IPS DF 4.7 (cell line): ENCODE results near the gene ATXN1.
"Not testable (repeated sequence)": the region's sequence is repeated elsewhere in the genome, so short reads cannot be mapped to it uniquely, and the experiment has no call there.

Experiments used
- DNase-seq: peaks from one replicate; pipeline ENCODE4 v3.0.0-alpha.2; 2013; ENCODE audit warnings: low spot score; ENCODE audit errors: extremely low read depth

The ATXN1 gene

GRCh38 chr6:16540804-16541752 is 220.2 kb downstream of the ATXN1 start:
- no peak for DNase-seq

GRCh38 chr6:16540383-16540782 is 220.9 kb downstream of the ATXN1 start:
- DNase-seq = not testable (repeated sequence)

GRCh38 chr6:16539086-16539931 is 222.0 kb downstream of the ATXN1 start:
- no peak for DNase-seq

GRCh38 chr6:16535564-16535963 is 225.7 kb downstream of the ATXN1 start:
- DNase-seq = no peak

- no peak for DNase-seq
These were observed 227.5 kb downstream of the ATXN1 start for GRCh38 chr6:16533721-16534136.

- DNase-seq = no peak
These were observed 228.1 kb downstream of the ATXN1 start for GRCh38 chr6:16533210-16533609.

- no peak for DNase-seq
These were observed 233.6 kb downstream of the ATXN1 start for GRCh38 chr6:16527691-16528090.

GRCh38 chr6:16524380-16524707 is 236.9 kb downstream of the ATXN1 start:
- DNase-seq = no peak

GRCh38 chr6:16523606-16524379 is 237.5 kb downstream of the ATXN1 start:
- no peak for DNase-seq

- DNase-seq = no peak
These were observed 238.3 kb downstream of the ATXN1 start for GRCh38 chr6:16522937-16523336.

GRCh38 chr6:16521528-16521927 is 239.7 kb downstream of the ATXN1 start:
- DNase-seq = no peak

- no peak for DNase-seq
These were observed 241.7 kb downstream of the ATXN1 start for GRCh38 chr6:16519265-16520242.

GRCh38 chr6:16518265-16518664 is 243.0 kb downstream of the ATXN1 start:
- no peak for DNase-seq

GRCh38 chr6:16514249-16514648 is 247.0 kb downstream of the ATXN1 start:
- DNase-seq = no peak

GRCh38 chr6:16512544-16513290 is 248.5 kb downstream of the ATXN1 start:
- no peak for DNase-seq

- DNase-seq = no peak
These were observed 249.4 kb downstream of the ATXN1 start for GRCh38 chr6:16511723-16512489.

GRCh38 chr6:16511040-16511660 is 250.1 kb downstream of the ATXN1 start:
- DNase-seq = no peak

GRCh38 chr6:16510245-16510644 is 251.0 kb downstream of the ATXN1 start:
- DNase-seq = no peak
